MCF 10A (cell line): ENCODE measurements around the gene AUTS2. TPM values are rescaled to one million over a fixed set of nuclear protein-coding genes. Genes with fewer than 3 reads are reported as not detected.

ENCODE experiments used
- BruUV-seq: library from RNA; stranded (reverse); fragments of 400-500 nt; replicated peaks from 2 replicates; lab custom pipeline; 2021; lab: Mats Ljungman, UMichigan
- CTCF ChIA-PET: fragments of 300-600 bp; sonication (Branson Sonifier 250); formaldehyde crosslinking; extraction: SDS; loops from one replicate; lab custom pipeline; 2021; ENCODE audit warnings: antibody characterized with exemption, inconsistent platforms; lab: Yijun Ruan, JAX
- POLR2A ChIA-PET: fragments of 300-600, 350-650 bp; sonication (Branson Sonifier 250); formaldehyde crosslinking; extraction: SDS; loops from one replicate; lab custom pipeline; 2020; ENCODE audit warnings: antibody characterized with exemption, inconsistent platforms; lab: Yijun Ruan, JAX
- DNase-seq: peaks from one replicate; pipeline ENCODE4 v3.0.0-alpha.2; 2018; ENCODE audit not compliant: unreplicated experiment
- H3K27ac Mint-ChIP-seq: one replicate; pipeline ENCODE4 v1.8.0; 2022; ENCODE audit warnings: mild to moderate bottlenecking, low read depth, mixed read lengths; ENCODE audit not compliant: unreplicated experiment
- H3K27me3 Mint-ChIP-seq: one replicate; pipeline ENCODE4 v1.8.0; 2022; ENCODE audit warnings: mixed read lengths; ENCODE audit not compliant: insufficient read depth, unreplicated experiment
- H3K36me3 Mint-ChIP-seq: one replicate; pipeline ENCODE4 v1.8.0; 2022; ENCODE audit warnings: mild to moderate bottlenecking, moderate library complexity, mixed read lengths; ENCODE audit not compliant: insufficient read depth, unreplicated experiment
- H3K4me1 Mint-ChIP-seq: one replicate; pipeline ENCODE4 v1.8.0; 2022; ENCODE audit warnings: mixed read lengths; ENCODE audit not compliant: insufficient read depth, unreplicated experiment
- H3K4me3 Mint-ChIP-seq: one replicate; pipeline ENCODE4 v1.8.0; 2022; ENCODE audit warnings: mild to moderate bottlenecking, moderate library complexity, mixed read lengths; ENCODE audit not compliant: unreplicated experiment
- H3K9me3 Mint-ChIP-seq: one replicate; pipeline ENCODE4 v1.8.0; 2022; ENCODE audit warnings: mixed read lengths; ENCODE audit not compliant: unreplicated experiment
- CTCF ChIP-seq: fragments of 200-600 bp; IDR thresholded peaks from one replicate; pipeline ENCODE4 v1.8.0; 2022; ENCODE audit warnings: antibody characterized with exemption, mild to moderate bottlenecking; ENCODE audit not compliant: unreplicated experiment
- intact Hi-C: fragments of 100-400 bp; cut with micrococcal nuclease; formaldehyde crosslinking; loops from 2 replicates; pipeline ENCODE4 v1.14.1; 2022
- total RNA-seq: library from RNA; stranded (reverse); gene quantifications from 2 replicates; pipeline ENCODE4 v1.2.3, GENCODE V29; 2022

Gene AUTS2
- total RNA-seq, 1 experiment from 2014 or later = 1.3 TPM

DNA sequence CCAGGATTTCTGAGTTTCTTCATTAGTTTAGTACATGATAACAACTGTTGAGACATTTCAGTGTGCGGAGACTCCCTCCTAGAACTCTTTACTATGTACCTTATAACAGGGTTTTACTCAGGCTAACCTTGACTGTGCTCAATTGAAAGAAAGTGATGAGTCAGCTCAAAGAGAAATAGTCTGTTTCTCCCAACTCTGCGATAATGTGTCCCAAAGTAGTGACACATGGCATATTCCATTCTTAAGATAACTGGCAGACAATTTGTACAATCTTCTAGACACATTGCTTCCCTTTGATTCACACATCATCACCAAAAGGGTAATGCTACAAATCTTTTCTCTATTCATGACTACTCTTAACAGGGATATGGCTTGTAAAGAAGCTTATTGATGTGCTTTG, 645.2 kb downstream of the AUTS2 start:
- TF ChIP-seq CTCF = no peak
- peaks cover 48% of the 10 kb centered on the region for H3K9me3 Mint-ChIP-seq

DNA sequence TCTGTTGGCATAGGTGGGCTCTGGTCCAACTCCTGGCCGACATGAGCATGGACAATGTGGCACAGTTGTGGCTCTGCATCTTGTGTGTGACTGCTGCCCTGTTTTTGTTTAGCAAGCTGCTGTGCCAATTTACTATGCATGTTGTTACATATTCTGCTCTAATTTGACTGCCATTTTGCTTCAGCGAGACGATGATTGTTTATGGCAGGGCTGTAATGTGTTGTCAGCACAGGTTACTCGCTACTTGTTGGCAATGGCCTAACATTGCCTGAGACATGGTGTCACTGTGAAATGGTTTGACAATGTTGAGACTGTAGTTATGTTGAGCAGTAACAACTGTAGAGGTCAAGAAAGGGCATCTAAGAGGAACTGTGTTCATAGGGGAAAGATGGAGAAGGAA, 659.6 kb downstream of the AUTS2 start:
- Mint-ChIP-seq H3K9me3 (peaks cover 15% of the 10 kb centered on the region), H3K36me3 (no peaks in the 10 kb centered on the region), H3K4me1 (no peaks in the 10 kb centered on the region), H3K27me3 (no peaks in the 10 kb centered on the region), H3K27ac (no peak overlapping the region), H3K4me3 (no peak overlapping the region)
- BruUV-seq = no TSS peak
- no peak for TF ChIP-seq CTCF
- DNase-seq = no peak
- intact Hi-C loops = no loop called here
- POLR2A ChIA-PET = no interaction called here
- CTCF ChIA-PET = no interaction called here

More for the DNA sequence above, 645.2 kb downstream of the AUTS2 start:
- DNase-seq = no peak
- H3K27ac Mint-ChIP-seq = no peak overlapping the region
- H3K4me1 Mint-ChIP-seq = no peaks in the 10 kb centered on the region
- H3K27me3 Mint-ChIP-seq = no peaks in the 10 kb centered on the region
- intact Hi-C loops = no loop called here
- no TSS peak for BruUV-seq
- no peak overlapping the region for H3K4me3 Mint-ChIP-seq
- no peaks in the 10 kb centered on the region for H3K36me3 Mint-ChIP-seq
- ChIA-PET CTCF (no interaction called here), POLR2A (no interaction called here)

DNA sequence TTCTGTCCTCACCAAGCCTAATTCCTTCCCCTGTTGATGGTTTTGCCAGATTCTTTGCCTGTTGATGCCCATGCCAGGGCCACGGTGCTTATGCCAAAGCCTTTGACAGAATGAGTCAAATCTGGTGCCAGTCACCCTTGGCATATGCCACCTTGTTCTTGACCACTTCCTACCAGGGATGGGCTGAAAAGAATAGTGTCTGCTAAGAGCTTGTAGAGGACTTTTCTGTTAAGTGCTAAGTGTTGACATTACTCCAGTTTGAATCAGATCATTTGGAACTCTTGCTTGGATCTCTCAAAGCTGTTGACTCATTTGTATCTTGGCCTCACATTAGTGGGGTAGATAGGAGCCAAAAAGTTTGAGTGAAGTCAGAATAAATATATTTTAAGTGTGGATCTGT, 661.2 kb downstream of the AUTS2 start:
- peaks cover 7% of the 10 kb centered on the region for H3K9me3 Mint-ChIP-seq
- H3K4me1 Mint-ChIP-seq = no peaks in the 10 kb centered on the region
- H3K4me3 Mint-ChIP-seq = no peak overlapping the region
- DNase-seq = no peak
- no peaks in the 10 kb centered on the region for H3K36me3 Mint-ChIP-seq
- POLR2A ChIA-PET = no interaction called here
- no peak for TF ChIP-seq CTCF
- BruUV-seq = no TSS peak
- no peak overlapping the region for H3K27ac Mint-ChIP-seq
- intact Hi-C loops = no loop called here
- no peaks in the 10 kb centered on the region for H3K27me3 Mint-ChIP-seq
- CTCF ChIA-PET = interaction anchor here (0.7 kb wide), 1 partner anchor 1370 kb away, joined by 3 read pairs; no protein-coding TSS in a partner anchor

DNA sequence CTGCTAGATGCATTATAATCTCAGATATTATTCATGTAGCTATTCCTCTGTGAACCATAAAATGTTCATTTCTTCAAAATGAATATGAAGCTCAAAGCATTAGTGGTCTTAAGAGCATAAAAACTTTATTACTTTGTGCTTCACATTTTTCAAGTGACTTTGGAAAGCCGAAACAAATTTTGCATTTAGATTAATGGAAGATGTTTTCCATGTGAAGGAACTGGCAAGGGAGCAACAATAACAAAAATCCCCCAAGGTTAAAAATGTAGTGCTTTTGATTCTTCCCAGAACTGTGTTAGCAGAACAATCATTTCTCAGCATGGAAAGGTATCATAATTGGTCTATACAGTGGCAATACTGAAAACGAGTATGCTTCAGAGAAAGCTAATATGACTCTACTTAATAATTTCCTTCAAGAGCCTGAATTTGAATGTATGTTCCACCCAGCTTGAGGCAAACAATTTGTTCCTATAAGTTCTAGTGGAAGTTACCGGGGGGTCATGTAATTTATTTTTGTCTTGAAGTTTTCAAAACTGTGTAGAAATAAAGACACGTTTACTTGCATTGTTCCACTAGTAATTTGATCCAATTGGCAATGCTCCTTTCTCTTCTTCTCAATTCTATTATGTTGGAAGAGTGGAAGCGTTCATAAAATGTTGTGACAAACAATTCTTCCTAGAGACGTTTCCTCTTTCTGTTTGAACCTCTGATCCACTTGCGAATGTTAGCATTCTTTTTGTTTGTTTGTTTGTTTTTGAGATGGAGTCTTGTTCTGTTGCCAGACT, 665.4 kb downstream of the AUTS2 start:
- Mint-ChIP-seq H3K36me3 (no peaks in the 10 kb centered on the region), H3K4me1 (no peaks in the 10 kb centered on the region), H3K27ac (no peak overlapping the region), H3K9me3 (no peaks in the 10 kb centered on the region), H3K27me3 (no peaks in the 10 kb centered on the region), H3K4me3 (no peak overlapping the region)
- no TSS peak for BruUV-seq
- POLR2A ChIA-PET = no interaction called here
- CTCF ChIA-PET = no interaction called here
- no peak for TF ChIP-seq CTCF
- intact Hi-C loops = no loop called here
- no peak for DNase-seq
